Middle frontal gyrus (tissue), 1 donor: ENCODE data around the gene LPIN3.

ENCODE experiments used
- DNase-seq: peaks from one replicate; pipeline ENCODE4 v3.0.0-alpha.2; 2015; ENCODE audit warnings: low spot score; ENCODE audit errors: extremely low spot score

Gene LPIN3

DNA sequence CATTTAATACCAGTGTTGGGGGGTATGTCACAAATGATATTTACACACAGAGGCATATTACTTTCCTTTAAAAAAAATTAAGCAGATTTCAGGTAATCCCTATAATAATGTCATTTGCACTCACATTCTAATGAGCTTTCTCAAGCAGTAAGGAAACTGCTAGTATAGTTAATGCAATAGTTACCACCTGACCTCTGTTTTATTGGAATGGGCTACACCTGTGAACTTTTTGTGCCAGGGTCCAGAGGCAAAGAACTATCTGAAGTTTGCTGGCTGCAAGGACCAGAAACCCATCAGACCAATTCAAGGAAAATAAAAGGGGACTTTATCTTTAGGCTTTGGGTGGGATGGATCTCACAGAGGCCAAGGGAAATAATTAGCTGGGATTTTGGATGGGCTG is 20.2 kb upstream of the LPIN3 start:
- no peak for DNase-seq

DNA sequence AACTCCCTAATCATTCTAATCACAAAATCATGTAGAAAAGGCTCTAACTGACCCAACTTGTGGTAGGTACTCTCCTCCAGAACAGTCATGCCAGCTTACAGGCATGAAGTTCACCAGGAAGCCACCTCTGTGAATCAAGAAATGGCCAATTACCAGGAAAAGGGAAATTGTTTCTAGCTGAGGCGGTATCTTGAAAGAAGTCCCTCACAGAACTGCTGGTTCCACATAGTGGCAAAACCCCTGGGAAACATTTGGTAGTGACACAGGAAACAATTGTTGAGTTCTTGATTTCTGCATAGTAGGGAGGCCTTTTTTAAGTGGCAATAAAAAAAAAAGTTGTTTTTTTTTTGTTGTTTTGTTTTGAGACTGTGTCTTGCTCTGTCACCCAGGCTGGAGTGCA is 19.6 kb upstream of the LPIN3 start:
- no peak for DNase-seq

- DNase-seq: no peak
These were observed 13.4 kb upstream of the LPIN3 start for GRCh38 chr20:41327178-41327577.

DNA sequence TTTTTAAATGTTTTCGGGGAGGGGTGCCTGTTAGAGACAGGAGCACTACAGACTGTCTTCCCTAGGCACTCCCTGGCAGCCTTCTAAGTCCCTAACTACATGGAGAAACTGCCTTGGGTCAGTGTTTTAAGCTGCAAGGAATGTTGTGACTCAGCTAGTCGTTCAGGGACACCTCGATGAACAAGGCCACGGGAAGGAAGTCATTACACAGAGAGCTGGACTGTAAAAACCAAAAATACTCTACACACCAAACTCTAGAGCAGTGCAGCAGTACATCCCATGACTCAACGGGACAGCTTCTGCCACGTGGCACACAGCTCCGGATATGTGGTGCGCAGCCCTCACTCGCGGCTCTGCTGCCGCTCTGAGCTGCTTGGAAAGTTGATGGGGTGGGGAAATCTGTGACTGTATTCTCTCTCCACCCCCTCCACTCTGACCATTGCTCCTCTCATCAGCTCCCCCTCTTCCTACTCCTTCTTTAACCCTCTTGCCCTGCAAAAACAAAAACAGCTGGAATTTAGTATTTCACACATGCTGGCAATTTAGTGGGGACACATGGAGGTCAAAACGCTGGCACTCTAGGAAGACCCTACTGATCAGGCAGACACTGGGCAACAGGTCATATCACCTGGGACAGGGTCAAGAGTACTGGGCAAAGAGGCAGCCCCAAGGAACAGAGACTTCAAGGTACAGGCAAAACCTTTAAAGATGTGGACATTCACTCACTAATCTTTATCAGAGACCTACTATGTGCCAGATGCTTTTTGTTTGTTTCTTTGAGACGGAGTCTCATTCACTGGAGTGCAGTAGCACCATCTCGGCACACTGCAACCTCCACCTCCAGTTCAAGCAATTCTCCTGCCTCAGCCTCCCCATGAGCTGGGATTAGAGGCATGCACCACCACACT is 10.9 kb upstream of the LPIN3 start:
- DNase-seq: no peak

GRCh38 chr20:41330343-41330720 is 10.3 kb upstream of the LPIN3 start:
- no peak for DNase-seq

GRCh38 chr20:41330941-41331340 is 9.7 kb upstream of the LPIN3 start:
- DNase-seq: no peak

DNA sequence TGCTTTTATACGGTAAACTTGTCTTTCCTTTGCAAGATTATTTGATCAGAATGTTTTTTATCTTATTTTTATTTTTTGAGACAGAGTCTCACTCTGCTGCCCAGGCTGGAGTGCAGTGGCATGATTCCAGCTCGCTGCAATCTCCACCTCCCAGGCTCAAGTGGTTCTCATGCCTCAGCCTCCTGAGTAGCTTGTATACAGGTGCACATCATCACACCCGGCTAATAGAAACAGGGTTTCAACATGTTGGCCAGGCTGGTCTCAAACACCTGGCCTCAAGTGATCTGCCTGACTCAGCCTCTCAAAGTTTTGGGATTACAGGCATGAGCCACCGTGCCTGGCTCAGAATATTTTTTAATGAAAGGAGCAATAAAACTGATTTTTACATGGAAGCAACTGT is 8.9 kb upstream of the LPIN3 start:
- DNase-seq: no peak

DNA sequence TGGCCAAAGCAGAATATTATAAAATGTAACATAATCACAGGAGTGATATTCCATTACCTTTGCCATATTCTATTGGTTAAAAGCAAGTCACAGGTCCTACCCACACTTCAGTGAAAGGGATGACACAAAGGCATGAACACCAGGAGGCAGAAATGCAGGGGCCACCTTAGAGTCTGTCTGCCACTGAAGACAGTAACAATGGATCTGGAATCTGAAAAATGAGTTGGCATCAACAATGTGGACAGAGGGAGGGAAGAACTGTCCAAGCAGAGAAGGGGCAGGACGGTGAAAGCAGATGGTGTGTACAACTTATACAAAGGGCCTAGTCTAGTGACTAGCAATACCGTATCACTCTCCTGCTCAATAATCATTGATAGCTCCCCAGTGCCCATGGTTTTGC is 6.6 kb upstream of the LPIN3 start:
- no peak for DNase-seq

GRCh38 chr20:41334443-41335421 is 5.9 kb upstream of the LPIN3 start:
- DNase-seq: no peak

DNA sequence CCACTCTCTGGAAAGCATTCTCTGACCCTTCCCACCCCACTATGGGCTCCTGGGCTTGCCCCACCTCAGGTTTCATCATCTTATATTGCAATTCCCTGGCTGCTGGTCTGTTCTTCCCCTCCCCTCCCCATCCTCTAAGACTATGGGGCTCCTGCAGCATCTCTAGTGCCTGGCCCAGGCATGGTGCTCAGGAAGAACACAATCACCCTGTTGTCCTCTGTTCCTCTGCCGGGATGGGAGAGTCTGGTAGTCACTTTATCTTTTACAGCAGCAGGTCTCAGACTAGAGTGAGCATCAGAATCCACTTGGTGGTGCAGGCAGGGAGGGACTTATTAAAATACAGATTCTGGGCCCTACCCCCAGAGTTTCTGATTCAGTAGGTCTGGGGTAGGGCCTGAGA is 5.0 kb upstream of the LPIN3 start:
- no peak for DNase-seq

GRCh38 chr20:41336711-41337492 is 3.7 kb upstream of the LPIN3 start:
- no peak for DNase-seq

DNA sequence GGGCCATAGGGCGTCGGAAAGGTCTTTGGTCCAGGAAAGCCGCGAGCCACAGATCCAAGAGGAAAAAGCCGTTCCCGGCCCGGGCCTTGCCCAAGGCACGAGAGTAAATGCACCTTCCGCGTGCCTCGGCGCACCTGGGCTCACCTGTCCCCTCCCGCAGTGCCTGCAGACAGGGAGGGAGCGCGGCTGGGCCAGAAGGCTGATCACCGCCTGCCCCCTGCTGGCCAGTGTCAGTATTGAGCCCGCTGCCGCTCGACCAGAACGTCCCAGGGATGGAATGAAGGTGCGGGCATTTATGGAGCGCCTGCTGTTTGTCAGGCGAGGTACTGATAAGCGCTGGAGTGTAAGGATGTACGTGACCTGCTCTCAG is 679 bp upstream of the LPIN3 start:
- peak; percentile 50 for DNase-seq

- no peak for DNase-seq
These were observed 2.1 kb downstream of the LPIN3 start for GRCh38 chr20:41342474-41343464.

- DNase-seq: no peak
These were observed 3.9 kb downstream of the LPIN3 start for GRCh38 chr20:41344477-41344876.

GRCh38 chr20:41344938-41345728 is 4.5 kb downstream of the LPIN3 start:
- no peak for DNase-seq

- no peak for DNase-seq
These were observed 5.1 kb downstream of the LPIN3 start for GRCh38 chr20:41345729-41346067.

- DNase-seq: no peak
These were observed 7.2 kb downstream of the LPIN3 start for GRCh38 chr20:41347523-41348429.

GRCh38 chr20:41348430-41349172 is 8.0 kb downstream of the LPIN3 start:
- DNase-seq: no peak
